Stimulated activated CD4-positive, alpha-beta T cell treated with anti-CD3 and anti-CD28 coated beads, TNF-alpha, amount 100 ng/mL, for 48 hours (primary cell): ENCODE data around the gene MTA1.

Experiments used
- DNase-seq, 3 donors: peaks; one replicate each; pipeline ENCODE4 v3.0.0-alpha.2; 2020; ENCODE audit warnings: low read depth in 3 of 3

MTA1 gene

DNA sequence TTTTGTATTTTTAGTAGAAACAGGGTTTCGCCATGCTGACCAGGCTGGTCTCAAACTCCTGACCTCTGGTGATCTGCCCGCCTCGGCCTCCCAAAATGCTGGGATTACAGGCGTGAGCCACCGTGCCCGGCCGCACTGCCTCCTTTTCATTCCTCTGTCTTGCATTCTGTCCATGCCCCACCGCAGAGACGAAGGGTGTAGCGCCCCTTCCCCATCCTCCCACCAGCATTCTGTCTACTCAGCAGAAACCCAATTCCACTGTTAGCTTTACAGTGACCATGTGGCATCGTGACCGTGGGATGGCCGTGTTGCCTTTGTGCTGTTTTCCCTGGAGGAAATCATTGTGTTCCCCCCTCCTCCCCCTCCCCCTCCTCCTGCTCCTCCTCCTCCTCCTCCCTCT, 11.0 kb upstream of the MTA1 start:
- DNase-seq = no peak

DNA sequence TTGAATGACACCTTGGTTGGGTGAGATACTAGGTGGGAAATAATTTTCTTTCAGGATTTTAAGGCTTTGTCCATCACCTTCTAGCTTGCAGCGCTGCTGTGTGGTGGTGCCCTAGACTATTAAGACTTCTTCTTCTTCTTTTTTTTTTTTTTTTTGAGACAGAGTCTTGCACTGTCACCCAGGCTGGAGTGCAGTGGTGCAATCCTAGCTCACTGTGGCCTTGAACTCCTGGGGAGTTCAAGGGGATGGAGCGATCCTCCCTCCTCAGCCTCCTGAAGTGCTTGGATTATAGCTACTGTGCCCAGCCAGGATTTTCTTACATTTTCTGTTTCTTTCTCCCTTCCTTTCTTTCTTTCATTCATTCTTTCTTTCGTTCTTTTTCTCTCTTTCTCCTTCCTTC, 10.3 kb upstream of the MTA1 start:
- no peak for DNase-seq

DNA sequence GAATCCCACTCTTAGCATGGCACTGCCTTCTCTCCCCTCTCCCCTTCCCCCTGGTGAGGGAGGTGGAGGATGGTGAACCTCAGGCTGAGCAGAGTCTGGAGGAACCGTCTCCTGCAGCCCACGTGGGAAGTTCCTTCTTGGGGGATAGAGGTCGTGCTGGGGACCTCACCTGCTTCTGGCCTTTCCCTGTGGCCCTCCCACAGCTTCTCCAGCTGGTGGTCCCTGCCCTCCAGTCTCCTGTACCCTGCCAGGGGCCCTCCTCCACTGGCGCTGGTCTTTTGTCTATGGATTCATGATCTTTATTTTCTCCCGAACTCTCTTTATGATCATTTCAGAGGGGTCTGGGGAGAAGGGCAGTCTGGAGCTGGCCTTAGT, 9.0 kb upstream of the MTA1 start:
- DNase-seq = no peak

DNA sequence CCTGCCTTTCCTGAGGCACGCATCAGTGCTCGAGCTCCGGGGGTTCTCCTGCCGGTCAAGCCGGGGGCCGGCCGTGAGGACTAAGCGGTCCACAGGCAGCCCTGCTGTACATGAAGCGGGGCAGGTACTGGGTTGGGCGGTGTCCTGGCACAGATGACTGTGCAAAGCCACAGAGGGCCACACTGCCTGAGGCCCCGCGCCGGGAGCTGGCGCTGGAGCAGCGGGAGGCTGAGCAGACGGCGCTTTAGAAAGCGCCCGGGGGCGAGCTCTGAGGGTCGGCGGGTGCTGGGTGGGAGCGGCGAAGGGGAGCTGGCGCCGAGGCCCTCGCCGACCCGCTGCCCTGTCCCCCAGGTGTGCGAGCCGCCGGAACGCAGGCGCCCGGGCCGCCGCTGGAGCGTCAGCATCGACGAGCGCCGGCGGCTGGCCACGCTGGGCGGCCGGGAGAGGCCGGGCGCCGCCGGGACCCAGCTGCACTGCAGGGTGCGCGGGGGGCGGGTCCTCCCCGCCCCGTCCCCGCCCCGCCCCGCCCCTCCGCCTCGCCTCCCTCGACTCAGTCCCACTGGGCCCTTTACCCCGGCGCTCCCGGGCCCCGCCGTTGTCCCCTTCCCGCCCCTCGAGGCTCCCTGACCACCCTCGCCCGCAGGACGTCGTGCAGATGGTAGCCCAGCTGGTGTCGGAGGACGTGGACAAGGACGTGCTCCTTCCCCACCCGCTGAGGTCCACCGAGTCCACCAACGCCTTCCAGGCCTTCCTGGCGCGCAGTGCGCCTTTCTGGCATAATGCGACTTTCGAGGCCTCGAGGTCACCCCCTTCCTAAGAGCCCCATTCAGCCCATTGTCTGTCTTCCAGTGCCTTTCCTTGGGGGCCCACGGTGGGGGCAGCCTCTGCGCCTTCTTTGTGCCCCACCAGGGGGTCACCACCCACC, 8.3 kb upstream of the MTA1 start:
- DNase-seq = no peak

DNA sequence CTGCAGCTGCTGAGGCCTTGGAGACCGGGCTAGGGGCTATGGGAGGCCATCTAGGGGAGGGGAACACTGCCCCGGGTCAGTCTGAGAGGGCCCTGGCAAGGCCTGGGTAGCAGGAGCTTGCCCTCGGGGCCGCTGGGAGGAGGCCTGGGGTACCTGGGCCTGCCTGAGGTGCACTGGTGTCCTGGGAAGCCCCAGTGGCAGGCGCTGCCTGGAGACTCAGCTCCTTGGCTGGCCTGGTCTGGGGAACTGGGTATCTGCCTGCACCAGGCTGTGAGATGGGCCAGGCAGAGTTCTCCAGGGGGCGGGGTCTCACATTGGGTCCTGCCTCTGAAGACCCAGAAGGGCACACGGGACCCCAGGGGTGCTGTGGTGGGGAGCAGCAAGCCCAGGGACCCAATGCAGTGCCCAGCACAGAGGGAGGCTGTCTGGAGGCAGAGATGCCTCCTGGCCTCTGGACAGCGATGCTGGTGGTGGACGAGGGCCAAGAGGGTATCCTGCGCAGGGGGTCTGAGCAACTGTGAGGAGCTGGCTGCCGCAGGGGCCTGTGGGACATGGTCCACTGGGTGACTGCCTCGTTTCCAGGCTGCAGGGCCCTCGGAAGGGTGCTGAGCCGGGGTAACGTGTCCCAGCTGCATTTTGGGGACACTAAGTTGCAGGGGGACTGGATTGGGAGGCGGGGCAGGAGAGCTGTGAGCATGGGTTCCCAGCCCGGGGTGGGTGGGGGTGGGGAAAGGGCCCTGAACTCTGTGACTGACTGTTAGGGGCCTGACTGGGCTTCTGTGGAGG, 7.4 kb upstream of the MTA1 start:
- DNase-seq = no peak

DNA sequence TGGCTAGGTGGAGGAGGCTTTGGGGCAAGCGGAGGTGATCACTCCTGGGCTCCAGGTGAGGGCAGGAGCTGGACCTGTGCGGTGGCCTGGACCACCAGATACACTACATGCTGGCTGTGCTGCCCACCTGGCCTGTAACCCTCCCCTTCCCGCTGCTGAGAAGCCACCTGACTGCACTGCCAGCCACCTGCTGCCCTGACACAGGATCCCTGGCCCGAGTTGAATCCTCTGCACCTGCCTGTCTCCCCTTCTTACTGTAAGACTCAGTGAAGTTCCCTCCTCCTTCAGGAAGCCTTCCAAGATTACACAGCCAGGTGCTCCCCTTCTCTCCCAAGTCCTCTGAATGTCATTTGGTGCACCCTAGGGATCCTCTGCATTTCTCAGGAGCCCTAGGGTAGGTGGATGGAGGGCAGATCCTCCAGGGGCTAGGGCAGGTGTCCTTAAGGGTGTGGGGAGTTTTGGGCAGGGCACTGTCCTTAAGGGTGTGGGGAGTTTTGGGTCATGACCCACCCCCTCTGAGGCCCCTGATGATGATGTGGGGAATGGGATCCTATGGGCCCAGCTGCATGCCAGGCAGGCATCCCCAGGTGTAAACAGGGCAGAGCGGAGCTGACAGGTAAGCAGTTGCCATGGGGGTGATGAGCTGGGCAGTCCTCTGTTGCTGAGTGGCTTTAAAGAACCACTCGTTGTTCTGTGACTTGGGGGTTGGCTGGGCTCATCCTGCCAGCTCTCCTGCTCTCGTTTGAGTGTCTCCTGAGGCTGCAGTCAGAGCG, 6.7 kb upstream of the MTA1 start:
- DNase-seq = no peak

DNA sequence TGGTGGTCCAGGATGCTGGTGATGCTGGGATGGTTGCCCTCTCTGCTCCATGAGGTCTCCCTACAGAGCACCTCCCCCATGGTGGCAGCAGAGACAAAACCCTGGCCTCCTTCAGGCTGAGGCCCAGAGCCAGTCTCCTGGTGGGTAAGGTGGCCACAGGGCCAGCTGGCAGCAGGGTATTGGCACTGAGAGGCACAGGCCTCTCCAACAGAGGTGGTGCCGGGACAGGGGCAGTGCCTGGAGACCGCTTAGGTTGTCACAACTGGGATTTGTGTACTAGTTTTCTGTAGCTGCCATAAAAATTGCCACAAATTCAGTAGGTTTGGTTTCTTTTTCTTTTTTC, 6.1 kb upstream of the MTA1 start:
- no peak for DNase-seq

DNA sequence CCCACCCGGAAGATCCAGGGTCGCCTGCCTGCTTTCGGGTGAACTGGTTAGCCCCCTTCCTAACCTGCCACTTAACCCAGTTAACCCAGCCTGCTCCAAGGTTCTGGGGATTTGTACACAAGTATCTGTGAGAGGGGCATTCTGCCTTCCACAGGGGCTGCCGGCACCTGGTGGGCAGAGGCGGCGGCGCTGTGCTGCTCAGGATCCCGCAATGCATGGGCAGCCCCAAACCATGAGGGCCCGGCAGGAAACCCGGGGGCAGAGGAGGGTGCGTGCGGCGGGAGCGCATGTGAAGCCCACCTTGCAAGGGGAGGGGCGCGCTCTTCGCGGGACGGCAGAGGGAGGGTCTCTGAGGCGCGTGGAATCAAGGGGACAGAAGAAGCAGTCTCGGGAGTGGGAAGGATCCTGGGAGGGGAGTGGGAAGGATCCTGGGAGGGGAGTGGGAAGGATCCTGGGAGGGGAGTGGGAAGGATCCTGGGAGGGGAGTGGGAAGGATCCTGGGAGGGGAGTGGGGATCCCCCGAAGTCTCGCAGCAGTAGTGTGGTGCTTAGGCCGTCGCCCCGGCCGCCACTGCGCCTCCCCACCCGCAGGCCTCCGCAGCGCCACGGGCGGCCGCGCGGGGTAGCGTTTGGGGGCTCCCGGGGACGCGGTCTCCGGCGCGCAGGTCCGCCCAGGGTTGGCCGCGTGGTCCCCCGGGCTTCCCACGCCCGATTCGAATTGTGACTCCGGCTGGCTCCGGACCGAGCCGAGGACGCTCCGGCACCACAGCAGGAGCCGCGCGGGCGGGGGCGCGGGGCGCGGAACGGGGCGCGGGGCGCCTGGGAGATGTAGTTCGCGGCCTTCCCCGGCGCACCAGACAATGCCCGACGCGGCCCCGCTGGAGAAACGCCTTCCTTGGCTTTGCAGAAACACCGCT, 4.9 kb upstream of the MTA1 start:
- DNase-seq = peak; percentile 35 to 65 (median 64)

DNA sequence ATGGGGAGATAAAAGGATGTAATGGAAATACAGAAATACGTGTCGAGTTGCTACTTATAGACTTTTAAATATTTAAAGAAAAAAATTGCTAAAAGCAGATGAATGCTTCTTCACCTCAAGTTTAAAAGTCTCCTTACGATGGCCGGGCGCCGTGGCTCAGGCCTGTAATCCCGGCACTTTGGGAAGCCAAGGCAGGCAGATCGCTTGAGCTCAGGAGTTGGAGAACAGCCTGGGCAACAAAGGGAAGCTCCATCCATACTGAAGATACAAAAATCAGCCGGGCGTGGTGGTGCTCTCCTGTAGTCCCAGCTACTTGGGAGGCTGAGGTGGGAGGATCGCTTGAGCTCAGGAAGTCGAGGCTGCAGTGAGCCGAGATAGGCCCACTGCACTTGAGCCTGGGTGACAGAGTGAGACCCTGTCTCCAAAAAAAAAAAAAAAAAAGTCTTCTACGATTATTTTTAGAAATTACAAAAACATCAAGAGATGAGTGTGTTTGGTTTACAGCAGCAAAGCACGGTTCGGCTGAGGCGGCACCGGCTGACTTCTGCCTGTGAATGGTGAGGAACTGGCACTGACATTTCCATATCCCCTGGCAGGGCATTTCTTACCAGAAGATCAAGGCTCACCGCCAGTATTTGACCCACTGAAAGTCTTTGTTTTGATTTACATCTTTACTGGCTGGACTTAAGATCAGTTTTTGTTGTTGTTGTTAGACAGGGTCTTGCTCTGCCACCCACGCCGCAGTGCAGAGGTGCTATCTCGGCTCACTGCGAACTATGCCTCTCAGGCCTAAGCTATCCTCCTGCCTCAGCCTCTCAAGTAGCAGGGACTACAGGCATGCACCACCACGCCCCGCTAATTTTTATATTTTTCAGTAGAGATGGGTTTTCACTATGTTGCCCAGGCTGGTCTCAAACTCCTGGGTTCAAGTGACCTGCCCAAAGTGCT, 3.9 kb upstream of the MTA1 start:
- DNase-seq = no peak

DNA sequence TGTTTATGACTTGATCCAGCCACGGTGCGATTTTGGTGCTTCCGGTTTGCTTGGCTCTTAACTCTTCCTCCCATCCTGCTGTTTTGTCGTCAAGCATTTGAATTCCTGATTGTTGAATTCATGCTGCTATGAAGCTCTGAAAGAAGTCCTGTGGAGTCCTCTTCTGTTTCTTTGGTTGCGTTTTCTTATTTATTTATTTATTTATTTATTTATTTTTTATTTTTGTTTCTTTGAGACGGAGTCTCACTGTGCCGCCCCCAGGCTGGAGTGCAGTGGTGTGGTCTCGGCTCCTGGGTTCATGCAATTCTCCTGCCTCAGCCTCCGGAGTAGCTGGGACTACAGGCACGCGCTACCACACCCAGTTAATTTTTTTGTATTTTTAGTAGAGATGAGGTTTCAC, 3.0 kb upstream of the MTA1 start:
- DNase-seq = no peak

DNA sequence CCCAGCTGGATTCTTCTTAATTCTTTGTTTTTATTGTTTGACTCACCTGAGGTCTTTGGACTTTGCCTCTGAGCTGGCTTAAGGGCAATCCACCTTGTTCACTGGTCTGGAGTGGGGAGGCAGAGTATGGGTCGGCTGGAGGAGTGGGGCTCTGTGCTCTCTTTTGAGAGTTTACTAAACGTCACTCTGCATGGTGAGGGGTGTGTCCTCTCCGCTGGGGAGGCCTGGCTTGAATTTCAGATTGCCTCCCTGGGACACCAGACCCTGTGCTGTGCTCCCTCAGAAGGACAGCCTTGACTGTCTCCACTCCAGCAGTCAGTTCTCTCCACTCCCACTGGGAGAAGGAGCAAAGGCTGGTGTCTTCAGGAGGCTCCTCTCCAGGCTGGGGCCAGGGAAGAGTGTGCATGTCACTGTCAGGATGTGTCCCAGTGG, 1.9 kb upstream of the MTA1 start:
- DNase-seq = no peak

DNA sequence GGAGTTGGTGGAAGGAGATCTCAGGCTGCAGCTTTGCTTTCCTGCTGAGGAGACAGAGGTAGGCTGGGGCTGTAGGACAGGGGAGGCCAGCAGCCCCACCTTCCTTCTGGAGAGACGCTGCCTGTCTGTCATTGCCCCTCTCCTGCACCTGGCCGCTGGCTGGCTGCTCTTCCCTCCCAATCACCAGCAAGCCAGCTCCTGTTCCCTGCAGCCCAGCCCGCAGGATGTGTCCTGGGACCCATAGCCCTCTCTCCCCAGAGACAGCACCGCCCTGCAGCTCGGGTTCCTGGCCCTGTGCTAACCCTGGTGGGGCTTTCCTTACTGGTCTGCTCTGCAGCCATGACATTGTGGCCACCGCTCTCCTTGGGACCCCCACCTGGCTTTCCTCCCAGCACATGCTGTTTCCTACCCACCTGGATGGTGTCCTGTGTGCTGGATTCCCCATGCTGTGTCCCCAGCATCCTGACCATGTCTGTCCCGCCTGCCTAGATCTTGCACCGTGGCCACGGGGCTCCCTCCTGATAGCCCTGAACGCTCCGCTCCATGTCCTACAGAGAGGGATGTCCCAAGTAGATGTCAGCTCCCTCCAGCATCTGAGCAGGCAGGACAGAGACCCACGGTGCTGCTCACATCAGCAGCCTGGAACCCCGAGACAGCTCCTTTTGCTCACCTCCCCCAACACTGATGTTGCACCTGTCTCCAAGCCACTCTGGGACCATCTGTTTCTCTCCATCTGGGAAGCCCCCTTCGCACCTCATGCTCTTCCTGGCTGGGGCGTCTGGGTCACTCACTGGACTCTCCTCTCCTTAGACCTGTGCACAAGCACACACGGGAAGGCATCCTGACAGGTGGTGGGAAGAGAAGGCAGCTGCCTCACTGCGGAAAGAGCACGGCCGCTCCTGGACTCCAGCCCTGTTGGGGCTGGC, 1.1 kb upstream of the MTA1 start:
- DNase-seq = no peak

DNA sequence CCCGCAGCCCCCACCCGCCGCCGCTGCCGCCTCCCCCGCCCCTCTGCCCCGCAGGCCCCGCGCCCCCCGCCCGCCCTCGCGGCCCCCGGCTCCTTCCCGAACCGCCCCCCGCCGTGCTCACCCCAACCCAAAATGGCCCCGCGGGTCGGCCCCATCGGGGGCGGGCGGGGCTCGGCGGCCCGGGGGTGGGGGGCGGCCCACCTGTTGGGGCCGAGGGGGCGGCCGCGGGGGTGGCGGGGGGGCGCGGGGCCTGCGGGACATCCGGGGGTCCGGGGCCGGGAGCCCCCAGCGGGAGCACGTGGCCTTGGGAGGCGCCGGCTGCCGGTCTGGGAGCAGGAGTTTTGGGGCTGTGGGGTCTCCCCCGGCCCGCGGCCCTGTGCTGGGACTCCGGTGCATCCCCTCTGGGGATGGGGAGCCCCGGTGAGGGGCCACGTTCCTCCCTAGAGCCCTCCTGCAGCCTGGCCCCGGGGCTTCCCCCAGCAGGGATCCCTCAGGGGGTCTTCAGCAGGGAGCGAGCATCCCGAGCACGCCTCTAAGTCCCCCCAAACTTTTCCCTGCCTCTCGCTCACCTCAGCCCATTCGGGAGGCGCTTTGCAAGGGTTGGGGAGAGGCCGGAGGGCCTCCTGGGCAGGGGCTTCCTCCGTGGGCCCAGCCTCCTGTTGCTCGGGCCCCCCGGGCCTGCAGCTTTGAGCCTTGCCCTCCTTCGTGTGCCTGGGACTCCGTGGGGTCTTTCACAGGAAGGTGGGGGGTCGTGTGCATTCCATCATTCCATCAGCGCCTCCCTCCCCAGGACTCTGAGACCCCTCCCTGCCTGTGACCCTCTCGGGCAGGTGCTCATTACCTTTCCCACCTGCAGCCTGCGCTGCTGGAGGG, 710 bp downstream of the MTA1 start:
- no peak for DNase-seq

DNA sequence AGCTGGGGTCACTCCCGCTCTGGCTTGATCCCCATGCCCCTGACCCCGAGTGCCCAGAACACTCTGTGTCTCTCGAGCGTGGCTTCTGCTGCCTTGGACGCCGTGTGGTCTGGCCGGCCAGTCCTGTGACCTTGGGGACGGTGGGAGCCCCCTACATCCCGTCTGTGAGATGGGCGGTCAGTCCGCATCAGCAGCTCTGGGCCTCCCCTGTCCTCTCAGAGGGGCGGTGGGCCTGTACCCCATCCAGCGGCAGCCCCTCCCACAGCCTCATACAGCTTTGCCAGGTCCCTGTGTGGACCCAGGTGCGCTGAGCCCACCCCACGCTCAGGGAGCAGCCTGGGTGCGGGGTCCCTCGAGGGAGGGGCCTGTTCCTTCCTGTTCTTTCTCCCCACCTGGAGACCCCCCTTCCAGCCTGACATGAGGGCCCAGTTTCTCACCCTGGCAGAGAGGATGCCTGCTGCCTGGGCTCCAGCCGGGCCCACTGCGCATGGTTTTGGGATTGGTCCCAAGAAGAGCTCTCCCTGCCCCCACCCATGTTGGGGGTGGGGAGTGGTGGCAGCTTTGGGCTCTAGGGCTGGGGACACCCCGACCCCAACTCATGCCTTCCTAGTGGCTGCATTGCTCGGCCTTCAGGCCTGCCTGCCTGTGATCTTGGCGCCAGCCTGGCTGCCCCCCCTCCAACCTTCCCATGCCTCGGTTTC, 1.5 kb downstream of the MTA1 start:
- no peak for DNase-seq

DNA sequence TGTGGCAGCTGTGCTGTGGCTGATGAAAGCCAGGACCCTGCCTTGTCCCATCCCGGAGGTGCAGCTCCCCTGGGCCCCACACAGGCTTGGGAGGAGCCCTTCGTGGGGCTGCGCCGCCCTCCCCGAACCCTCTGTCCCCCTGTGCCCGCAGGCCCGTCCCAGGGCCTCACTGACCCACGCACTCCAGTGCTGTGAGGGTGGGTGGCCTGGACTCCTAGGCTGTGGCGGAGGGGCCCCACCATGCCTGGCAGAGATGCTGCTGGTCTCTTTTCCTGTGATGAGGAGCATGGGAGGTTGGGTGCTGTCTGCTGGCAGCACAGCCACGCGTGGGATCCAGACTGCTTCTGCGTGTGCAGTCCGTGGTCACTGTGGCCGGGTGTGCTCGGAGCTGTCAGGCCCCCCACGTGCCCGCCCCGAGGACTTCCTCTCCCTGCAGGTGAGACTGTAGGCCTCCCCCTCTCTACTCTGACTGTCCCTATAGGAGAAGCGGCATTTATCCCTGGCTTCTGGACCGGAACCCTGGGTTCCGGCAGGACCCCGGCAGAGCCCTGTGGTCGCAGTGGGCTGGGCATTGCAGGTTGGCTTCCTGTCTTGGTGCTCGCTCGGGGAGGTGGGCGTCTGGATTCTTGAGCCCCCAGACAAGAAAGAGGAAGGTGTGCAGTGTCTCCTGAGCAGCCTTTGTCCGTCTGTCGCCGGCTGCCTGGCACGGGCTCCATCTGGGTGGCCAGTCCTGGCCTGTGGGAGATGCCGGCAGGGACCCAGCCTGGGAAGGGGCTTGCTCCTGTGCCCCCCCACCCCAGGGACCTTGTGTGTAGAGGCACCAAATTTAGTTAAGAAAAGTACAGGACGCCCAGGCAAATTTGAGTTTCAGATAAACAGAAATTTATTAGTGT, 2.3 kb downstream of the MTA1 start:
- no peak for DNase-seq

DNA sequence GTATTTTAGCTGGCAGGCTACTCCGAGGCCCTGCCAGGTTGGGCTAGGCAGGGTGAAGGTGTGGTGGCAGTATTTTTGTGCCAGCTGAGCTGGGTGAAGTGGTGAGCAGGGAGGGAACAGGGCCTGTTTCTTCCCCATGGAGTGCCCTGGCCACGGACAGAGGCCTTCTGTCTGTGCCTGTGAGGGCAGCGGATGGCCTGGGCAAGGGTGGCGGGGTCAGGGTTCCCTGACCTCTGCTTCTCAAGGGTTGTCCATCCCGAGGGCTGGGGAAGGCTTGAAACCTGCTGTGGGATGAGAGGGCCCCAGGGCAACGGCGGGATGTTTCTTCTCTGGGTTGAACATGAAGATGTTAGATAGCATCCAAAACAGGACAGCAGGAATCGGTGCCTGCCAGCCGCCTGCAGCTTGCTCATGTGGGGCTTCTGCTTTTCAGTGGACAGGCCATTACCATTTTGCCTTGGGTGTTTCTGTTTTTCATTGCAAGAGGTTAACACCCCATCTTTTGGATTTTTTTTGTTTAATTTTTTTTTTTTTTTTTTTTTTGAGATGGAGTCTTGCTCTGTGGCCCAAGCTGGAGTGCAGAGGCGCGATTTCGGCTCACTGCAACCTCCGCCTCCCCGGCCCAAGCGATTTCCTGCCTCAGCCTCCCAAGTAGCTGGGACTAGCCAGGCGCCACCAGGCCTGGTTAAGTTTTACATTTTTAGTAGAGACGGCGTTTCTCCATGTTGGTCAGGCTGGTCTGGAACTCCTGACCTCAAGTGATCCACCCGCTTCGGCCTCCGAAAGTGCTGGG, 3.3 kb downstream of the MTA1 start:
- DNase-seq = no peak
